GM18870 (cell line): ENCODE measurements around the gene TANC1.

Experiments
- ATAC-seq: cut with Tn5 transposase; IDR thresholded peaks from one replicate; pipeline ENCODE4 v1.9.1; 2021; ENCODE audit warnings: moderate library complexity; ENCODE audit not compliant: unreplicated experiment

Gene TANC1

DNA sequence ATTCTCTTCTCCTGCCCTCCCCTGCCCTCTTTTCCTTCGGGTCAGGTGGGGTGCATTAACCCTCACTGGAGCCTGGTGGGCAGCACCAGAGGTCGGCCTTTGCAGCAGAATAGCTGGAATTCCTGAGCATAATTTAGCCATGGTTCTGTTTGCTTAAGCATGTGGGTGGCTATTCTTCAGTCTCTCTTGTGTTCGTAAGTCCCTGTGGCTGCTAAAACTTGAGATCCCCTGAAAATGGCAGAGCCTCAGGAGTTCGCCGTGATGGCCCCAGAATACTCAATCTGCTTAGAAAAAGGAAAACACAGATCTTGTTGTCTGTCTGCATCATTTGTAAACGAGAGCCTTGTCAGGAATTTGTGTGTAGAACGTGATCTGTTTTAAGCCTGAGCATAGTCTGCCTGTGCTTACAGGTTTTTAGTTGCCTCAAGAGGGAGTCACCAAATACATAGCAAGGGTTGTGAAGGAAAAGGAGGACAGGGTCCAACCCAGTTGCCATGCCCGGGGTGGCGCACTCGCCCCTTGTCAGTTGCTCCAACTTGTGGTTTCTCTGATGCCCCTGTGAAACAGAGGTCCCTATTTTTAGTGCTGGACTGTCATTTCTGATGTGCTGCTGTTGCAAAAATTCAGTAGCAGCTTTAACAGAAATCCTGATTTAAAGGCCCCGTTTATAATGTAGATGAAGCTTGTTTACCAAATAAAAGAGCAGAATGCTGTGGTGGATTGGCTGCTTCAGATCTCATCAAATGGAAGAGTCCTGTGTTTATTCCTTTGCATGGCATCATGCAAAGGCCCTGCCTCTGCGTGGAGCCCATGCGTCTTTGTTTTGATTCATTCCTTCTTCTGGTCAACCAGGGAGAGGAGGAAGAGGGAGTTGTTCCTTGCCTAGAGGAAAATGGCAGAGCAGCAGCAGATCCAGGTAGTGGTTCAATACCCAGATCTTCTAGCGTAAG, 243.3 kb downstream of the TANC1 start:
- no peak for ATAC-seq

DNA sequence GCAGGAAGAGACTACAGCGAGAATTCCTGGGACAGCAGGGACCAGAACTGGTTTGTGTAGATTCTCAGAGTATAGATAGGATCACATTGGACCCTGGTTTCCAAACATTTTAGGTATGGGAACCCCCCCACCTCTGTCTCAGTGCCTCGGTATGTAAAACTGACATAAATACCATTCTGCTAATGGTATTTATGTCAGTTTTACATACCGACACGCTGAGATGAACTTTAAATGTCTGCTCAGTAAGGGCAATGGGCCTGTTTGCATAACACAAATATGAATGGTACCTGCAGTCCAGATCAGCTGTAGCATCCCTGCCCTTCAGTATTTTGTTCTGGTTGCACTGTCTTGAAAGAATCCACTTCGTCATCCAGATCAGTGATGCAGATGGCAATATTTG, 244.9 kb downstream of the TANC1 start:
- no peak for ATAC-seq

- no peak for ATAC-seq
These were observed 246.0 kb downstream of the TANC1 start for GRCh38 chr2:159214325-159214865.

- no peak for ATAC-seq
These were observed 246.7 kb downstream of the TANC1 start for GRCh38 chr2:159215116-159215515.

GRCh38 chr2:159217676-159218075, 249.2 kb downstream of the TANC1 start:
- no peak for ATAC-seq

DNA sequence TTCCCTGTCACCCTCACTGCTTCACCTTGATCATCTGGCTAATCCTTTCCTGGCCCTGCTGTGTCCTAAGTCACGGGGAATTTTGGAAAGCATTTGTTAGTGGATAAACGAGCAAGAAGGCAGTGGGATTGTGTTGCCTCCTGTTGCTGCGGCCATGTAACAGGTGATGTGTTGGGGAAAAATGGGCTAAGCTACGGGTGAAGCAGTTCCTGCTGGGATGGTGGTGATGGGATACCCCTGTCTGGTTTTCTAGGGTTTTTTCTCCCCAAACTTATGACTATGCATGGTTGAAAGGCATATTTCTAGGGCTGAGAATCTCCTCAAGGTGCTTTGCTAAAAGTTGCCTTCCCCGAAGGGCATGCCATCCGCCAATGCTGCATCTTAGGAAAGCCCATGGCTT, 249.9 kb downstream of the TANC1 start:
- ATAC-seq: no peak

GRCh38 chr2:159219394-159219998, 251.1 kb downstream of the TANC1 start:
- ATAC-seq: no peak

GRCh38 chr2:159224061-159224813, 255.8 kb downstream of the TANC1 start:
- ATAC-seq: no peak

- no peak for ATAC-seq
These were observed 256.9 kb downstream of the TANC1 start for GRCh38 chr2:159225025-159226016.

DNA sequence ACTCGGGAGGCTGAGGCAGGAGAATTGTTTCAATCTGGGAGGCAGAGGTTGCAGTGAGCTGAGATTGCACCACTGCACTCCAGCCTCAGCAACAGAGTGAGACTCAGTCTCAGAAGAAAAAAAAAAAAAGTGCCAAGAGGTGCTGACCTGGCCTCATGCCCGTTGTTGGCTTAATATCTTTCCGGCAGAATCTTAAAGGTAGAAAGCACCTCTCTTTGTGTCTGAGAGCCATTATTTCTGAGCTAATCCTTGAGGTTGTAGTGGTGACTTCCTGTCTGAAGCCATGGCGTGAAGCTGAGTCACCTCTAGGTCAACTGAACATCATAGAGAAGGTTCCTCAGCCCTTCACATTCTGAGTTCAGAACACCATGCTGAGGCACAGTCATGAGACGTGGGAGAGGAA, 257.6 kb downstream of the TANC1 start:
- ATAC-seq: no peak

- ATAC-seq: no peak
These were observed 258.4 kb downstream of the TANC1 start for GRCh38 chr2:159226608-159227385.

- no peak for ATAC-seq
These were observed 259.0 kb downstream of the TANC1 start for GRCh38 chr2:159227467-159227866.

GRCh38 chr2:159228081-159228581, 259.7 kb downstream of the TANC1 start:
- ATAC-seq: no peak

- ATAC-seq: no peak
These were observed 261.2 kb downstream of the TANC1 start for GRCh38 chr2:159229476-159230144.

DNA sequence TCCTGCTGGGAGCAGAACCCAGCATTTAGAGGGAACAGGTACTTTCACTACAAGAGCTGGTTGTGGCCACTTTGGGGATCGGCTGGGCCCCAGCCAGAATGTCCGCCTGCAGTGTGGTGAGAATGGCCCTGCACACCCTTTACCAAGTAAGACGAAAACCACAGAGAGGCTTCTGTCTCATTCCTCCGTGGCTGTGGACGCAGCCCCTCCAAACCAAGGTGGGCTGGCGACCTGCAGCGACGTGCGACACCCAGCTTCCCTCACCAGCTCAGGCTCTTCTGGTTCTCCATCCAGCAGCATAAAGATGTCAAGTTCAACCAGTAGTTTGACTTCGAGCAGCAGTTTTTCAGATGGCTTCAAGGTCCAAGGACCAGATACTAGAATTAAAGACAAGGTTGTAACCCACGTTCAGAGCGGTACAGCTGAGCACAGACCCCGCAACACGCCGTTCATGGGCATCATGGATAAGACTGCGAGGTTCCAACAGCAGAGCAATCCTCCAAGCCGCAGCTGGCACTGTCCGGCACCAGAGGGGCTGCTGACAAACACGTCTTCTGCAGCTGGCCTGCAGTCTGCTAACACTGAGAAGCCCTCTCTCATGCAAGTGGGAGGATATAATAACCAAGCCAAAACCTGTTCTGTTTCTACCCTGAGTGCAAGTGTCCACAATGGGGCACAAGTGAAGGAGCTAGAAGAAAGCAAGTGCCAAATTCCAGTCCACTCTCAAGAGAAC, 261.9 kb downstream of the TANC1 start:
- ATAC-seq: no peak

DNA sequence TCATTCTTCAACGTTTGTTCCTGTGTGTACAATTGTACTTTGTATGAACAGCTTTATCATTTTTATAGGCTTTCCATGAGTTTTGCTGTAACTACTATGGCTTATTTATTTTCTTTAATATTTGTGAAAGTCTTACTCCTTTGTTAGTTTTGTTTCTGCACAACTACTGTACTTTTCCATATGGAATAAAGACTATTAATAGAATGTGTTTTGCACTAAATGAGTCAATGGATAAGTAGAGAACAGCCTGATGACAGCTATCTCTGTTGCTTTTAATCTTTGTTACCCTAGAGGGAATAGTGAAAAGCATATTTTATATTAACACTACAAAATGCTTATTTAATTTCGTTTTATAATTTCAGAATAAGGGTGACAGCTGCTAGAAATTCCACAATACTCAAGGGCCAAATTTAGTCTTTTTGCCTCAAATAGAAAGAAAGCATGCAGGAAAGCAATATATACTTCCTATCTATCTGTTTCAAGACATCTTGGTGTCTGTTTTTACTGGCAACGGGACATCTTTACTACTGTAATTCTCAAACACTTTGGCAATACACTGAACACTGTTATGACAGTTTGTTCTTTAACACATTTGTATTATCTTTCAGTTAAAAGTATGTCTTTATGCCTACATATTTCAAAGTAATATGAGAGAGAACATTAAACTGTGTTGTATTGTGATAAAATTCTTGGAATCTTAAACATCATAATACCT, 264.2 kb downstream of the TANC1 start:
- ATAC-seq: no peak

DNA sequence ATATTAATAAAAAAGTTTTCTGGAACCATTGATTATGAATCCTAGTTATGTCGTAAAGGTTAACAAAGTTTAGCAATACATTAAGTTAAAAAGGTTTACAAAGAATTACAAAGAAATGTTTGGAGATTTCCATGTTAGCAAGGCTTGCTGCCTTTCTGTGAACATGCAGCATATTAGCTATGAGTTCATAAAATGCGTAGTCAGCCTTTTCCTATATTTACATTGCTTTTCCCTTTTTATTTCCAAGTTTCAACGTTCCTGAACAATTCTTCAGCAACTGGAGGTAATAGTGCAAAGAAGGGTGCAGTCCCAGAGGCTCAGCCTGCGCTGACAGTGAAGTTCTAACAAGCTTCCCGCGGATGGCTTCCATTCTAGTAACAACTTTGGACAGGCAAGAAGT, 266.4 kb downstream of the TANC1 start:
- ATAC-seq: no peak
